ENCODE measurements around the gene PMCH.
"Not testable (repeated sequence)": the region's sequence is repeated elsewhere in the genome, so short reads cannot be mapped to it uniquely, and the experiment has no call there.

The PMCH gene

GRCh38 chr12:102197789-102198188 is at the start of gene PMCH:
PMCH (minus strand) TSS chr12:102197833; CDS start chr12:102197770, 63 bp downstream.
- POLR2A ChIA-PET, result no interaction called here
- no peak within 1 kb of the TSS for H3K4me3 ChIP-seq (ENCODE audit: low read depth, low read length)
- CTCF ChIA-PET, result no interaction called here
- DNase-seq (ENCODE audit: low read depth, low spot score), result no peak
- no peak for TF ChIP-seq CTCF (IDR thresholded peaks at IDR 0.05; ENCODE audit: insufficient read depth, low read length, missing control alignments)

GRCh38 chr12:102240859-102241258 is 43.2 kb upstream of the PMCH start:
- CTCF ChIA-PET; POLR2A ChIA-PET; H3K4me3 ChIP-seq (ENCODE audit: low read depth, low read length); DNase-seq (ENCODE audit: low read depth, low spot score): not testable (repeated sequence)

- no peak for DNase-seq (ENCODE audit: low read depth, low spot score)
- no peak overlapping the region for H3K4me3 ChIP-seq (ENCODE audit: low read depth, low read length)
- no peak for TF ChIP-seq CTCF (IDR thresholded peaks at IDR 0.05; ENCODE audit: insufficient read depth, low read length, missing control alignments)
- ChIA-PET CTCF (no interaction called here), POLR2A (no interaction called here)
Measured at GRCh38 chr12:102234599-102234998, 37.0 kb upstream of the PMCH start.

GRCh38 chr12:102232446-102232845 is 34.8 kb upstream of the PMCH start:
- H3K4me3 ChIP-seq (ENCODE audit: low read depth, low read length), result no peak overlapping the region
- ChIA-PET POLR2A (no interaction called here), CTCF (no interaction called here)
- no peak for DNase-seq (ENCODE audit: low read depth, low spot score)
- TF ChIP-seq CTCF (IDR thresholded peaks at IDR 0.05; ENCODE audit: insufficient read depth, low read length, missing control alignments), result no peak

GRCh38 chr12:102232036-102232435 is 34.4 kb upstream of the PMCH start:
- TF ChIP-seq CTCF (IDR thresholded peaks at IDR 0.05; ENCODE audit: insufficient read depth, low read length, missing control alignments), result no peak
- H3K4me3 ChIP-seq (ENCODE audit: low read depth, low read length), result no peak overlapping the region
- POLR2A ChIA-PET, result no interaction called here
- CTCF ChIA-PET, result no interaction called here
- DNase-seq (ENCODE audit: low read depth, low spot score), result no peak

- no peak for TF ChIP-seq CTCF (IDR thresholded peaks at IDR 0.05; ENCODE audit: insufficient read depth, low read length, missing control alignments)
- H3K4me3 ChIP-seq (ENCODE audit: low read depth, low read length), result no peak overlapping the region
- CTCF ChIA-PET, result no interaction called here
- POLR2A ChIA-PET, result no interaction called here
- no peak for DNase-seq (ENCODE audit: low read depth, low spot score)
Measured at GRCh38 chr12:102227954-102228353, 30.3 kb upstream of the PMCH start.

- H3K4me3 ChIP-seq (ENCODE audit: low read depth, low read length), result no peak overlapping the region
- TF ChIP-seq CTCF (IDR thresholded peaks at IDR 0.05; ENCODE audit: insufficient read depth, low read length, missing control alignments), result no peak
- POLR2A ChIA-PET, result no interaction called here
- no peak for DNase-seq (ENCODE audit: low read depth, low spot score)
- CTCF ChIA-PET, result no interaction called here
Measured at GRCh38 chr12:102220736-102221135, 23.1 kb upstream of the PMCH start.
